Thyroid gland (tissue), 4 donors: ENCODE data around the gene POLG. TPM values are rescaled to one million over a fixed set of nuclear protein-coding genes. Genes with fewer than 3 reads are reported as not detected.
A peak's percentile ranks its signal among the peaks of the same experiment; 100 is the strongest.

Source experiments
- DNase-seq, 2 donors: peaks; one replicate each; pipeline ENCODE4 v3.0.0-alpha.2; 2019
- H3K27ac ChIP-seq, 3 donors: fragments of 200-600 bp; sonication (generic); 1 replicate in 2 of 3; 2 replicates in 1 of 3; pipeline ENCODE4 v1.5.1; 2016 to 2019; ENCODE audit warnings: mild to moderate bottlenecking in 1 of 3, moderate library complexity in 1 of 3
- H3K27me3 ChIP-seq: fragments of 200-600 bp; sonication (generic); one replicate; pipeline ENCODE4 v1.5.1; 2019
- H3K36me3 ChIP-seq, 2 donors: fragments of 200-600 bp; sonication (generic); one replicate each; pipeline ENCODE4 v1.5.1; 2016 to 2019
- H3K4me1 ChIP-seq, 2 donors: fragments of 200-600 bp; sonication (generic); one replicate each; pipeline ENCODE4 v1.5.1; 2017 to 2019
- H3K4me3 ChIP-seq, 3 donors: fragments of 200-600 bp; sonication (generic); replicated peaks in 1 of 3; 1 replicate in 2 of 3; 2 replicates in 1 of 3; pipeline ENCODE4 v1.5.1; 2016; ENCODE audit warnings: mild to moderate bottlenecking in 1 of 3
- H3K9me3 ChIP-seq: fragments of 200-600 bp; sonication (generic); one replicate; pipeline ENCODE4 v1.5.1; 2017
- CTCF ChIP-seq, 6 experiments: fragments of 200-600 bp in 3 of 6; fragments of 450-650 bp in 3 of 6; sonication (generic) in 3 of 6; IDR thresholded peaks; one replicate each; pipeline ENCODE4 v1.5.1; 2016 to 2019; ENCODE audit warnings: antibody characterized with exemption in 6 of 6, mild to moderate bottlenecking in 2 of 6, inconsistent platforms in 1 of 6, moderate library complexity in 1 of 6
- POLR2A ChIP-seq, 2 donors: fragments of 450-650 bp; IDR thresholded peaks; one replicate each; pipeline ENCODE4 v1.6.1; 2017; ENCODE audit warnings: antibody characterized with exemption in 2 of 2, mild to moderate bottlenecking in 2 of 2, moderate library complexity in 1 of 2
- WGBS, 2 donors: methylation state at CpG; one replicate each; pipeline ENCODE4 v1.1.5; 2017; 5-methylcytosine and 5-hydroxymethylcytosine counted together
- intact Hi-C: fragments of 100-400 bp; cut with DNase I; formaldehyde crosslinking; loops from one replicate; pipeline ENCODE4 v1.15.1; 2023
- total RNA-seq, 4 donors: library from RNA; depleted of rRNA; stranded (reverse); fragments of >200 nt; gene quantifications; one replicate each; pipeline ENCODE4 v1.2.3, GENCODE V29; 2016

The POLG gene
- 10 to 100 TPM; 31.2 to 78.8 (median 61.0) TPM for total RNA-seq

- 1% methylated on average over 28 to 41 of the region's 85 CpGs for WGBS, 2 donors
- intact Hi-C loops, result no loop called here
- Histone ChIP-seq H3K9me3 (no peaks in the 10 kb centered on the region), H3K27me3 (no peaks in the 10 kb centered on the region), H3K4me1 (peaks cover 17 to 39% of the 10 kb centered on the region in 2 donors), H3K36me3 (peaks cover 14 to 23% of the 10 kb centered on the region in 2 donors), H3K27ac (peak within 1 kb of the TSS; percentile 79 to 95 (median 83)), H3K4me3 (peak within 1 kb of the TSS; percentile 12 to 90 (median 81))
- DNase-seq, result peak; percentile 98 to 99
- TF ChIP-seq POLR2A (IDR thresholded peaks at IDR 0.05) (peak; percentile 80 to 94), CTCF (IDR thresholded peaks at IDR 0.05) (peak in 1 of 6 experiments; percentile 5)
Measured at GRCh38 chr15:89334510-89335297, at the start of gene POLG. POLG (minus strand) TSS chr15:89334824; CDS start chr15:89333754, 1,070 bp downstream.

GRCh38 chr15:89384176-89384604 is 49.6 kb upstream of the POLG start:
- no peak for DNase-seq
- Histone ChIP-seq H3K27ac (no peak overlapping the region), H3K4me1 (peaks cover 0 to 6% of the 10 kb centered on the region in 2 donors), H3K36me3 (no peaks in the 10 kb centered on the region), H3K27me3 (no peaks in the 10 kb centered on the region), H3K4me3 (no peak overlapping the region), H3K9me3 (no peaks in the 10 kb centered on the region)
- no peak for TF ChIP-seq POLR2A (IDR thresholded peaks at IDR 0.05)
- TF ChIP-seq CTCF (IDR thresholded peaks at IDR 0.05), result no peak
- intact Hi-C loops, result no loop called here
- WGBS, 2 donors, result 62 to 82% methylated on average over 2 to 3 of the region's 3 CpGs

- H3K36me3 ChIP-seq, result no peaks in the 10 kb centered on the region
- peaks cover 0 to 12% of the 10 kb centered on the region in 2 donors for H3K4me1 ChIP-seq
- peak; percentile 87 to 88 for DNase-seq
- H3K9me3 ChIP-seq, result no peaks in the 10 kb centered on the region
- no peak overlapping the region for H3K27ac ChIP-seq
- H3K27me3 ChIP-seq, result no peaks in the 10 kb centered on the region
- WGBS, 2 donors, result 9 to 11% methylated on average over 9 to 10 of the region's 10 CpGs
- intact Hi-C loops, result no loop called here
- H3K4me3 ChIP-seq, result no peak overlapping the region
- TF ChIP-seq CTCF (IDR thresholded peaks at IDR 0.05) (no peak), POLR2A (IDR thresholded peaks at IDR 0.05) (no peak)
Measured at GRCh38 chr15:89383365-89384175, 48.9 kb upstream of the POLG start.

- TF ChIP-seq POLR2A (IDR thresholded peaks at IDR 0.05) (no peak), CTCF (IDR thresholded peaks at IDR 0.05) (no peak)
Measured at GRCh38 chr15:89381888-89382686, 47.5 kb upstream of the POLG start.

More at GRCh38 chr15:89381888-89382686, 47.5 kb upstream of the POLG start:
- H3K4me1 ChIP-seq, result peaks cover 0 to 17% of the 10 kb centered on the region in 2 donors
- H3K36me3 ChIP-seq, result no peaks in the 10 kb centered on the region
- intact Hi-C loops, result no loop called here
- no peak overlapping the region for H3K4me3 ChIP-seq
- no peak for DNase-seq
- 84 to 93% methylated on average over 11 of the region's 11 CpGs for WGBS, 2 donors
- no peak overlapping the region for H3K27ac ChIP-seq
- peaks cover 6% of the 10 kb centered on the region for H3K27me3 ChIP-seq
- no peaks in the 10 kb centered on the region for H3K9me3 ChIP-seq
